Stimulated activated CD4-positive, alpha-beta T cell treated with anti-CD3 and anti-CD28 coated beads, Interleukin-1b, Interleukin-23, amount 100 ng/mL, for 48 hours (primary cell): ENCODE data around the gene MYEOV.

Experiments
- DNase-seq: peaks from one replicate; pipeline ENCODE4 v3.0.0-alpha.2; 2020

Gene MYEOV

GRCh38 chr11:69304258-69304657, 10.3 kb downstream of the MYEOV start:
- DNase-seq = no peak

GRCh38 chr11:69304686-69305085, 10.7 kb downstream of the MYEOV start:
- no peak for DNase-seq

- no peak for DNase-seq
These were observed 12.1 kb downstream of the MYEOV start for GRCh38 chr11:69305885-69306540.

- DNase-seq = no peak
These were observed 12.9 kb downstream of the MYEOV start for GRCh38 chr11:69306821-69307220.

GRCh38 chr11:69307421-69307820, 13.5 kb downstream of the MYEOV start:
- DNase-seq = no peak

GRCh38 chr11:69307871-69308431, 14.0 kb downstream of the MYEOV start:
- DNase-seq = no peak

- DNase-seq = no peak
These were observed 14.5 kb downstream of the MYEOV start for GRCh38 chr11:69308491-69308911.

GRCh38 chr11:69308936-69309615, 15.1 kb downstream of the MYEOV start:
- DNase-seq = no peak

- no peak for DNase-seq
These were observed 15.8 kb downstream of the MYEOV start for GRCh38 chr11:69309631-69310280.

GRCh38 chr11:69310351-69310750, 16.4 kb downstream of the MYEOV start:
- no peak for DNase-seq

GRCh38 chr11:69310934-69311766, 17.2 kb downstream of the MYEOV start:
- peak; percentile 24 for DNase-seq

- no peak for DNase-seq
These were observed 17.9 kb downstream of the MYEOV start for GRCh38 chr11:69311767-69312385.

- DNase-seq = no peak
These were observed 18.8 kb downstream of the MYEOV start for GRCh38 chr11:69312453-69313404.

- no peak for DNase-seq
These were observed 20.0 kb downstream of the MYEOV start for GRCh38 chr11:69313992-69314391.

- DNase-seq = no peak
These were observed 20.6 kb downstream of the MYEOV start for GRCh38 chr11:69314555-69314954.

- no peak for DNase-seq
These were observed 23.0 kb downstream of the MYEOV start for GRCh38 chr11:69316956-69317355.

- DNase-seq = no peak
These were observed 23.6 kb downstream of the MYEOV start for GRCh38 chr11:69317401-69318092.

- no peak for DNase-seq
These were observed 24.1 kb downstream of the MYEOV start for GRCh38 chr11:69318093-69318420.

GRCh38 chr11:69319255-69320106, 25.5 kb downstream of the MYEOV start:
- DNase-seq = no peak

GRCh38 chr11:69320326-69320725, 26.4 kb downstream of the MYEOV start:
- no peak for DNase-seq
